Smooth muscle cell (in vitro differentiated cells): ENCODE data around the gene ANKFN1. TPM values are rescaled to one million over a fixed set of nuclear protein-coding genes. Genes with fewer than 3 reads are reported as not detected.

Experiments
- DNase-seq: peaks from one replicate; lab custom pipeline; 2025; ENCODE audit not compliant: unreplicated experiment; lab: John Stamatoyannopoulos, UW
- H2AFZ ChIP-seq: fragments of 200-600 bp; sonication (generic); 2 replicates; pipeline ENCODE4 v1.6.0; 2016; ENCODE audit warnings: antibody characterized with exemption, low read depth, mild to moderate bottlenecking
- H3F3A ChIP-seq: fragments of 200-600 bp; sonication (generic); 2 replicates; pipeline ENCODE4 v1.6.0; 2017; ENCODE audit warnings: antibody characterized with exemption, low read depth
- H3K27ac ChIP-seq: fragments of 200-600 bp; sonication (generic); 2 replicates; pipeline ENCODE4 v1.5.1; 2016; ENCODE audit warnings: low read depth, mild to moderate bottlenecking
- H3K27me3 ChIP-seq: fragments of 200-600 bp; sonication (generic); 2 replicates; pipeline ENCODE4 v1.6.1; 2016; ENCODE audit warnings: low read depth, mild to moderate bottlenecking
- H3K36me3 ChIP-seq: fragments of 200-600 bp; sonication (generic); 2 replicates; pipeline ENCODE4 v1.5.1; 2016; ENCODE audit warnings: low read depth
- H3K4me1 ChIP-seq: fragments of 200-600 bp; sonication (generic); 2 replicates; pipeline ENCODE4 v1.5.1; 2016; ENCODE audit warnings: low read depth
- H3K4me2 ChIP-seq: fragments of 200-600 bp; sonication (generic); 2 replicates; pipeline ENCODE4 v1.6.0; 2016; ENCODE audit warnings: mild to moderate bottlenecking
- H3K4me3 ChIP-seq: fragments of 200-600 bp; sonication (generic); 2 replicates; pipeline ENCODE4 v1.5.1; 2016; ENCODE audit warnings: mild to moderate bottlenecking
- H3K79me2 ChIP-seq: fragments of 200-600 bp; sonication (generic); 2 replicates; pipeline ENCODE4 v1.6.0; 2016; ENCODE audit warnings: low read depth, mild to moderate bottlenecking
- H3K9ac ChIP-seq: fragments of 200-600 bp; sonication (generic); 2 replicates; pipeline ENCODE4 v1.6.0; 2016; ENCODE audit warnings: low read depth
- H3K9me3 ChIP-seq: fragments of 200-600 bp; sonication (generic); replicated peaks from 2 replicates; pipeline ENCODE4 v1.5.1; 2016; ENCODE audit warnings: low read depth
- H4K20me1 ChIP-seq: fragments of 200-600 bp; sonication (generic); 2 replicates; pipeline ENCODE4 v1.6.0; 2016; ENCODE audit warnings: low read depth
- WGBS: methylation state at CpG from one replicate; pipeline ENCODE4 v1.1.7; 2016; ENCODE audit warnings: low lambda C conversion rate; 5-methylcytosine and 5-hydroxymethylcytosine counted together
- polyA plus RNA-seq: library from polyadenylated mRNA; unstranded; fragments of >200 nt; fragmentation: Nextera tagmentation; extraction: Ambion mirVana; gene quantifications from 2 replicates; pipeline ENCODE4 v1.2.1, GENCODE V29; 2016
- total RNA-seq: library from RNA; depleted of rRNA; stranded (reverse); fragments of >200 nt; gene quantifications from 2 replicates; pipeline ENCODE4 v1.2.3, GENCODE V29; 2014
- TF ChIP-seq, protein P1 (sequence below): fragments of 200-600 bp; sonication (generic); IDR thresholded peaks from 2 replicates; pipeline ENCODE4 v1.5.1; 2017; ENCODE audit warnings: borderline replicate concordance, mild to moderate bottlenecking, antibody characterized with exemption; ENCODE audit not compliant: insufficient read depth, poor library complexity, severe bottlenecking

Gene ANKFN1
- total and polyA plus RNA-seq, 2 experiments from 2014 or later, result 0.24 to 0.45 TPM

DNA sequence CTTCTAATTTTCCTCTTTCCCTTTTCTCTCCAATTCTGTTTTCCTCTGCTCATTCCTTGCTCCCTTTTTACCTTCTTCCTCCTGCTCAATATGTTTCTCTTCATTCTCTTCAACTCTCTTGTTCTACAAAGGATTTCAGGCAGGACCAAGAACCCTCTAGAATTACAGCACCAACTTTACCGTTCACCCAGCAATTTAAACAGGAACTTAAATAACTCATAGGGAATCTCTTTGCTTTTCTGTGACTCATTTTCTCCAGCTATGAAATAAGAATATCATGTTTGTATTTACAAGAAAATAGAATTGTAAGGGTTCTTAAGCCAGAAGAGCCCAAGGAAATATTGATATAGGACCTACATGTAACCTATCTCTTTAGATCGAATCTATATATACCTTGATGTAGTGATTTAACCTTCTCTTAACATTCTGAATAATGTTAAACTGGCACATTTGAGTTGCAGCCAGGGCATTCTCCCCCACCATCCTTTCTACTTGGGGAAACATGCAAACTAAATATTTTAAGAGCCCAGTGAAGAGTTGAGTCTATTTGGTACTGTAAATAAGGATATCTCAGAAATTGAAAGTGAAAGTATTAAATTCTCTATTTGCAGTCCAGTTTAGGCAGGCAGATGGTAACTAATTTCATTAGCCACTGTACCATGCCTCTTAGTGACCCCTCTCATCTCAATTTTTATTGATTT lies 137.0 kb downstream of the ANKFN1 start:
- Histone ChIP-seq H3K9me3 (no peaks in the 10 kb centered on the region), H3K4me2 (no peak overlapping the region), H3K4me3 (no peak overlapping the region), H3K27ac (no peak overlapping the region), H3K9ac (no peak overlapping the region), H3K27me3 (no peaks in the 10 kb centered on the region), H3K79me2 (no peaks in the 10 kb centered on the region), H3K36me3 (no peaks in the 10 kb centered on the region), H4K20me1 (no peaks in the 10 kb centered on the region), H3F3A (no peaks in the 10 kb centered on the region), H2AFZ (no peak overlapping the region), H3K4me1 (no peaks in the 10 kb centered on the region)
- DNase-seq, result no peak
- TF ChIP-seq, protein P1, sequence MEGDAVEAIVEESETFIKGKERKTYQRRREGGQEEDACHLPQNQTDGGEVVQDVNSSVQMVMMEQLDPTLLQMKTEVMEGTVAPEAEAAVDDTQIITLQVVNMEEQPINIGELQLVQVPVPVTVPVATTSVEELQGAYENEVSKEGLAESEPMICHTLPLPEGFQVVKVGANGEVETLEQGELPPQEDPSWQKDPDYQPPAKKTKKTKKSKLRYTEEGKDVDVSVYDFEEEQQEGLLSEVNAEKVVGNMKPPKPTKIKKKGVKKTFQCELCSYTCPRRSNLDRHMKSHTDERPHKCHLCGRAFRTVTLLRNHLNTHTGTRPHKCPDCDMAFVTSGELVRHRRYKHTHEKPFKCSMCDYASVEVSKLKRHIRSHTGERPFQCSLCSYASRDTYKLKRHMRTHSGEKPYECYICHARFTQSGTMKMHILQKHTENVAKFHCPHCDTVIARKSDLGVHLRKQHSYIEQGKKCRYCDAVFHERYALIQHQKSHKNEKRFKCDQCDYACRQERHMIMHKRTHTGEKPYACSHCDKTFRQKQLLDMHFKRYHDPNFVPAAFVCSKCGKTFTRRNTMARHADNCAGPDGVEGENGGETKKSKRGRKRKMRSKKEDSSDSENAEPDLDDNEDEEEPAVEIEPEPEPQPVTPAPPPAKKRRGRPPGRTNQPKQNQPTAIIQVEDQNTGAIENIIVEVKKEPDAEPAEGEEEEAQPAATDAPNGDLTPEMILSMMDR, result no peak
- 81% methylated on average over 2 of the region's 2 CpGs for WGBS

- Histone ChIP-seq H2AFZ (no peak overlapping the region), H3K9me3 (no peaks in the 10 kb centered on the region), H3K4me3 (no peak overlapping the region), H4K20me1 (no peaks in the 10 kb centered on the region), H3K36me3 (no peaks in the 10 kb centered on the region), H3K27me3 (no peaks in the 10 kb centered on the region), H3K79me2 (no peaks in the 10 kb centered on the region), H3F3A (no peaks in the 10 kb centered on the region), H3K4me1 (no peaks in the 10 kb centered on the region), H3K9ac (no peak overlapping the region), H3K4me2 (no peak overlapping the region), H3K27ac (no peak overlapping the region)
- DNase-seq, result no peak
- WGBS, result 88% methylated on average over 1 of the region's 1 CpG
- TF ChIP-seq, protein P1, result no peak
Observed at GRCh38 chr17:56290802-56291118, 137.5 kb downstream of the ANKFN1 start.

DNA sequence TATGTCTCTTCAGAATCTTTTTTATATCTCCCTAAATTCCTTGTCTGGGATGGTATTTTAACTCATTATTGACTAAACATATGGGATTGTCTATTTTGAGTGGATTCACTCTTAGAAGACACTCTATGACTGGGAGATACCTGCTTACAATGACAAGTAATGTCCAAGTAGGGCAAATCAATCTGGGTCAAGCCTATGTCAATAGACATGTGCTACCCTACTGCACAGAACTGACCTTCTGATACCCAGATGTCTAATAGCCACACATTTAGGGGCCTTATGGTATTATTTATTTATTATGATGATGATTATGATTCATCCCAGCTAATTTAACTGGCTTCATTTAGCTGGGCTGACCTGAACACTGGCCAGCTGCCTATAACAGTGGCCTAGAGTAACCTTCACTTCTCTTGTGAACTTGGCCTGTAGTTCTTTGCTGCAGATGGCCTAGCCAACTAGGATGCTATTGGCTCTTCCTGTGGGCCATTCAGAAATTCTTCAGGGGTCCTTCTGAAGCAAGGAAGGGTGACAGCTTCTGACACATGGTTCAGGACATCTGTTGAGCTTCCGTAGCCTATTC lies 138.0 kb downstream of the ANKFN1 start:
- H3K27me3 ChIP-seq, result no peaks in the 10 kb centered on the region
- 100% methylated on average over 1 of the region's 1 CpG for WGBS
- no peak for DNase-seq
- H3K4me2 ChIP-seq, result no peak overlapping the region
- H2AFZ ChIP-seq, result no peak overlapping the region
- no peaks in the 10 kb centered on the region for H4K20me1 ChIP-seq
- no peak overlapping the region for H3K9ac ChIP-seq
- H3F3A ChIP-seq, result no peaks in the 10 kb centered on the region
- TF ChIP-seq, protein P1, result no peak
- no peak overlapping the region for H3K27ac ChIP-seq
- H3K79me2 ChIP-seq, result no peaks in the 10 kb centered on the region
- no peaks in the 10 kb centered on the region for H3K36me3 ChIP-seq
- no peaks in the 10 kb centered on the region for H3K9me3 ChIP-seq
- H3K4me1 ChIP-seq, result no peaks in the 10 kb centered on the region
- H3K4me3 ChIP-seq, result no peak overlapping the region

GRCh38 chr17:56292010-56292409 lies 138.7 kb downstream of the ANKFN1 start:
- no peak overlapping the region for H3K27ac ChIP-seq
- no peak overlapping the region for H3K9ac ChIP-seq
- H3K4me3 ChIP-seq, result no peak overlapping the region
- H3K79me2 ChIP-seq, result no peaks in the 10 kb centered on the region
- H4K20me1 ChIP-seq, result no peaks in the 10 kb centered on the region
- H2AFZ ChIP-seq, result no peak overlapping the region
- no peaks in the 10 kb centered on the region for H3K27me3 ChIP-seq
- TF ChIP-seq, protein P1, result no peak
- H3K4me2 ChIP-seq, result no peak overlapping the region
- no peak for DNase-seq
- no peaks in the 10 kb centered on the region for H3K36me3 ChIP-seq
- no peaks in the 10 kb centered on the region for H3F3A ChIP-seq
- WGBS, result 58% methylated on average over 1 of the region's 1 CpG
- peaks cover 4% of the 10 kb centered on the region for H3K4me1 ChIP-seq
- no peaks in the 10 kb centered on the region for H3K9me3 ChIP-seq
